ENCODE results near the gene CSNK1A1.

- TF ChIP-seq POLR2A (IDR thresholded peaks at IDR 0.05) (no peak), CTCF (IDR thresholded peaks at IDR 0.05) (no peak)
Measured at GRCh38 chr5:149529463-149529862, 21.8 kb downstream of the CSNK1A1 start.
